Cardiac fibroblast (primary cell): ENCODE results near the gene ALLC.

Experiments used
- DNase-seq, 2 donors: peaks; one replicate each; pipeline versions ENCODE4 v3.0.0 to v3.0.0-alpha.2; 2010; ENCODE audit warnings: low read depth in 2 of 2
- H3K4me3 ChIP-seq, 2 donors: replicated peaks in 1 of 2; 1 replicate in 1 of 2; 2 replicates in 1 of 2; pipeline ENCODE4 v1.5.1; 2011; ENCODE audit warnings: low read depth in 2 of 2, low read length in 2 of 2, mild to moderate bottlenecking in 2 of 2, moderate library complexity in 1 of 2
- CTCF ChIP-seq: IDR thresholded peaks from one replicate; pipeline ENCODE4 v1.5.1; 2011; ENCODE audit warnings: low read depth, mild to moderate bottlenecking, low read length, inconsistent platforms

ALLC gene

GRCh38 chr2:3620834-3621233 lies 37.2 kb upstream of the ALLC start:
- H3K4me3 ChIP-seq: no peak overlapping the region
- no peak for TF ChIP-seq CTCF
- DNase-seq: peak; percentile 45 to 52

GRCh38 chr2:3622967-3623366 lies 35.0 kb upstream of the ALLC start:
- DNase-seq: no peak
- H3K4me3 ChIP-seq: no peak overlapping the region
- no peak for TF ChIP-seq CTCF

GRCh38 chr2:3624059-3624794 lies 33.8 kb upstream of the ALLC start:
- no peak for DNase-seq
- H3K4me3 ChIP-seq: no peak overlapping the region
- no peak for TF ChIP-seq CTCF

- DNase-seq: no peak
- TF ChIP-seq CTCF: no peak
- H3K4me3 ChIP-seq: no peak overlapping the region
Observed at GRCh38 chr2:3625186-3625585, 32.8 kb upstream of the ALLC start.

- no peak overlapping the region for H3K4me3 ChIP-seq
- no peak for TF ChIP-seq CTCF
- peak; percentile 60 to 84 for DNase-seq
Observed at GRCh38 chr2:3626118-3626811, 31.7 kb upstream of the ALLC start.

GRCh38 chr2:3626812-3627499 lies 31.0 kb upstream of the ALLC start:
- peak; percentile 10 for TF ChIP-seq CTCF
- no peak for DNase-seq
- no peak overlapping the region for H3K4me3 ChIP-seq
